ENCODE data around the gene PET100. TPM values are rescaled to one million over a fixed set of nuclear protein-coding genes. Genes with fewer than 3 reads are reported as not detected.
A peak's percentile ranks its signal among the peaks of the same experiment; 100 is the strongest.

PET100 gene
- total RNA-seq, 1 experiment from 2014 or later: 101 TPM

- Histone ChIP-seq H3K4me1 (ENCODE audit: insufficient read depth, low read length) (peaks cover 18% of the 10 kb centered on the region), H3K9me3 (ENCODE audit: low read length) (no peaks in the 10 kb centered on the region), H3K9ac (ENCODE audit: low read length) (peak overlapping the region; percentile 2; the same call in 1 of the 2 replicates), H3K36me3 (ENCODE audit: low read depth, low read length) (peaks cover 47% of the 10 kb centered on the region; the same call in 1 of the 2 replicates), H3K4me2 (ENCODE audit: low read length) (peak overlapping the region; percentile 11), H3K79me2 (ENCODE audit: low read length) (no peaks in the 10 kb centered on the region), H4K20me1 (ENCODE audit: low read length) (no peaks in the 10 kb centered on the region), H3K27me3 (ENCODE audit: low read length) (no peaks in the 10 kb centered on the region), H3K4me3 (ENCODE audit: low read length) (no peak overlapping the region), H2AFZ (ENCODE audit: low read length) (no peak overlapping the region), H3K9me2 (replicated peaks; ENCODE audit: low read length) (no peaks in the 10 kb centered on the region), H3F3A (ENCODE audit: low read length, unreplicated experiment) (no peaks in the 10 kb centered on the region), H3K27ac (ENCODE audit: low read length) (peak overlapping the region; percentile 52)
- CTCF ChIA-PET: interaction anchor here (0.6 to 1.3 kb wide), 2 partner anchors 51 to 180 kb away, joined by 4 to 5 read pairs (median 5); no protein-coding TSS in a partner anchor
- POLR2A ChIA-PET (ENCODE audit: unreplicated experiment): interaction anchor here (0.6 kb wide), 1 partner anchor 315 kb away, joined by 3 read pairs; no protein-coding TSS in a partner anchor
- DNase-seq: peak; percentile 77
- no TSS peak for BruUV-seq (replicated peaks)
- intact Hi-C loops (cut with micrococcal nuclease): no loop called here
- peak; percentile 63 for ATAC-seq
- no peak for TF ChIP-seq EZH2 (IDR thresholded peaks at IDR 0.05; ENCODE audit: low read length, unreplicated experiment)
- TF ChIP-seq CTCF (conservative IDR thresholded peaks at IDR 0.05; ENCODE audit: low read depth, low read length): no peak
- TF ChIP-seq EZH2phosphoT487 (IDR thresholded peaks at IDR 0.05; ENCODE audit: borderline replicate concordance, low read length): no peak
These were observed 10.7 kb upstream of the PET100 start for GRCh38 chr19:7618771-7619510.

GRCh38 chr19:7619671-7620441 is 9.7 kb upstream of the PET100 start:
- CTCF ChIA-PET: interaction anchor here (0.8 kb wide), 1 partner anchor 52 kb away, joined by 4 read pairs; no protein-coding TSS in a partner anchor
- intact Hi-C loops (cut with micrococcal nuclease): no loop called here
- H3K9me3 ChIP-seq (ENCODE audit: low read length): no peaks in the 10 kb centered on the region
- no peaks in the 10 kb centered on the region for H4K20me1 ChIP-seq (ENCODE audit: low read length)
- H3K79me2 ChIP-seq (ENCODE audit: low read length): no peaks in the 10 kb centered on the region
- ATAC-seq (no peak), DNase-seq (no peak)
- POLR2A ChIA-PET (ENCODE audit: unreplicated experiment): interaction anchor here (0.6 kb wide), 1 partner anchor 314 kb away, joined by 3 read pairs; no protein-coding TSS in a partner anchor
- TF ChIP-seq EZH2phosphoT487 (IDR thresholded peaks at IDR 0.05; ENCODE audit: borderline replicate concordance, low read length) (no peak), CTCF (conservative IDR thresholded peaks at IDR 0.05; ENCODE audit: low read depth, low read length) (no peak), EZH2 (IDR thresholded peaks at IDR 0.05; ENCODE audit: low read length, unreplicated experiment) (no peak)
- no peak overlapping the region for H2AFZ ChIP-seq (ENCODE audit: low read length)
- peaks cover 18% of the 10 kb centered on the region for H3K4me1 ChIP-seq (ENCODE audit: insufficient read depth, low read length)
- no peak overlapping the region for H3K4me2 ChIP-seq (ENCODE audit: low read length)
- no peaks in the 10 kb centered on the region for H3F3A ChIP-seq (ENCODE audit: low read length, unreplicated experiment)
- H3K4me3 ChIP-seq (ENCODE audit: low read length): no peak overlapping the region
- no peak overlapping the region for H3K9ac ChIP-seq (ENCODE audit: low read length)
- no peak overlapping the region; the same call in 1 of the 2 replicates for H3K27ac ChIP-seq (ENCODE audit: low read length)
- no peaks in the 10 kb centered on the region for H3K9me2 ChIP-seq (replicated peaks; ENCODE audit: low read length)
- H3K27me3 ChIP-seq (ENCODE audit: low read length): no peaks in the 10 kb centered on the region
- TSS peak; percentile 32 for BruUV-seq (replicated peaks)
- H3K36me3 ChIP-seq (ENCODE audit: low read depth, low read length): peaks cover 47% of the 10 kb centered on the region; the same call in 1 of the 2 replicates

Data from PC-3 (cell line).